Measurements from ENCODE around the gene CDH13. TPM values are rescaled to one million over a fixed set of nuclear protein-coding genes. Genes with fewer than 3 reads are reported as not detected.

The CDH13 gene
- total RNA-seq, 1 experiment from 2014 or later, result 49.3 TPM

- peaks cover 8% of the 10 kb centered on the region for H3K4me1 Mint-ChIP-seq (ENCODE audit: insufficient read depth, unreplicated experiment)
- H3K4me3 Mint-ChIP-seq (ENCODE audit: unreplicated experiment), result no peak overlapping the region
- H3K27ac Mint-ChIP-seq (ENCODE audit: low read depth, unreplicated experiment), result no peak overlapping the region
- intact Hi-C loops (cut with micrococcal nuclease), result no loop called here
- no peak for DNase-seq (ENCODE audit: unreplicated experiment)
- BruUV-seq (replicated peaks), result no TSS peak
- ChIA-PET CTCF (interaction anchor here (0.7 kb wide), 1 partner anchor 562 kb away, joined by 3 read pairs; no protein-coding TSS in a partner anchor), POLR2A (no interaction called here)
- no peaks in the 10 kb centered on the region for H3K27me3 Mint-ChIP-seq (ENCODE audit: insufficient read depth, unreplicated experiment)
- H3K9me3 Mint-ChIP-seq (ENCODE audit: unreplicated experiment), result no peaks in the 10 kb centered on the region
- TF ChIP-seq CTCF (IDR thresholded peaks at IDR 0.05; ENCODE audit: unreplicated experiment), result no peak
- no peaks in the 10 kb centered on the region for H3K36me3 Mint-ChIP-seq (ENCODE audit: insufficient read depth, unreplicated experiment)
These were observed 330.4 kb downstream of the CDH13 start for GRCh38 chr16:82957212-82957611.

GRCh38 chr16:82960918-82961317, 334.1 kb downstream of the CDH13 start:
- Mint-ChIP-seq H3K4me1 (ENCODE audit: insufficient read depth, unreplicated experiment) (peaks cover 4% of the 10 kb centered on the region), H3K9me3 (ENCODE audit: unreplicated experiment) (no peaks in the 10 kb centered on the region), H3K4me3 (ENCODE audit: unreplicated experiment) (no peak overlapping the region), H3K27ac (ENCODE audit: low read depth, unreplicated experiment) (no peak overlapping the region), H3K27me3 (ENCODE audit: insufficient read depth, unreplicated experiment) (no peaks in the 10 kb centered on the region), H3K36me3 (ENCODE audit: insufficient read depth, unreplicated experiment) (no peaks in the 10 kb centered on the region)
- no peak for DNase-seq (ENCODE audit: unreplicated experiment)
- BruUV-seq (replicated peaks), result no TSS peak
- POLR2A ChIA-PET, result no interaction called here
- CTCF ChIA-PET, result no interaction called here
- no peak for TF ChIP-seq CTCF (IDR thresholded peaks at IDR 0.05; ENCODE audit: unreplicated experiment)
- intact Hi-C loops (cut with micrococcal nuclease), result no loop called here

GRCh38 chr16:82963653-82964052, 336.9 kb downstream of the CDH13 start:
- DNase-seq (ENCODE audit: unreplicated experiment), result no peak
- BruUV-seq (replicated peaks), result no TSS peak
- Mint-ChIP-seq H3K27me3 (ENCODE audit: insufficient read depth, unreplicated experiment) (no peaks in the 10 kb centered on the region), H3K4me3 (ENCODE audit: unreplicated experiment) (no peak overlapping the region), H3K36me3 (ENCODE audit: insufficient read depth, unreplicated experiment) (no peaks in the 10 kb centered on the region), H3K27ac (ENCODE audit: low read depth, unreplicated experiment) (no peak overlapping the region), H3K4me1 (ENCODE audit: insufficient read depth, unreplicated experiment) (no peaks in the 10 kb centered on the region), H3K9me3 (ENCODE audit: unreplicated experiment) (no peaks in the 10 kb centered on the region)
- TF ChIP-seq CTCF (IDR thresholded peaks at IDR 0.05; ENCODE audit: unreplicated experiment), result no peak
- ChIA-PET POLR2A (no interaction called here), CTCF (interaction anchor here (0.7 kb wide), 1 partner anchor 745 kb away, joined by 4 read pairs; no protein-coding TSS in a partner anchor)
- intact Hi-C loops (cut with micrococcal nuclease), result no loop called here

GRCh38 chr16:82965808-82966207, 339.0 kb downstream of the CDH13 start:
- Mint-ChIP-seq H3K9me3 (ENCODE audit: unreplicated experiment) (no peaks in the 10 kb centered on the region), H3K4me1 (ENCODE audit: insufficient read depth, unreplicated experiment) (no peaks in the 10 kb centered on the region), H3K27ac (ENCODE audit: low read depth, unreplicated experiment) (no peak overlapping the region), H3K4me3 (ENCODE audit: unreplicated experiment) (no peak overlapping the region), H3K36me3 (ENCODE audit: insufficient read depth, unreplicated experiment) (peaks cover under 1% of the 10 kb centered on the region), H3K27me3 (ENCODE audit: insufficient read depth, unreplicated experiment) (no peaks in the 10 kb centered on the region)
- ChIA-PET CTCF (no interaction called here), POLR2A (interaction anchor here (0.7 kb wide), 1 partner anchor 242 kb away, joined by 3 read pairs; no protein-coding TSS in a partner anchor)
- intact Hi-C loops (cut with micrococcal nuclease), result no loop called here
- no peak for TF ChIP-seq CTCF (IDR thresholded peaks at IDR 0.05; ENCODE audit: unreplicated experiment)
- no peak for DNase-seq (ENCODE audit: unreplicated experiment)
- BruUV-seq (replicated peaks), result no TSS peak

Data from MCF 10A (cell line).